ENCODE data around the gene CPXM1. TPM values are rescaled to one million over a fixed set of nuclear protein-coding genes. Genes with fewer than 3 reads are reported as not detected.
A peak's percentile ranks its signal among the peaks of the same experiment; 100 is the strongest.
"Not testable (repeated sequence)": the region's sequence is repeated elsewhere in the genome, so short reads cannot be mapped to it uniquely, and the experiment has no call there.

CPXM1 gene
- total and polyA plus RNA-seq, 3 experiments from 2014 or later: 0.46 to 0.71 TPM; not detected in 1

- H3K36me3 Mint-ChIP-seq: peaks cover 0 to 21% (median 15%) of the 10 kb centered on the region in 3 donors
- peak overlapping the region in 1 of 7 donors; percentile 8 for H3K4me3 Mint-ChIP-seq
- ChIA-PET CTCF (interaction anchor here (1.5 kb wide), 1 partner anchor 17 kb away, joined by 5 read pairs; no protein-coding TSS in a partner anchor), POLR2A (no interaction called here)
- peaks cover 5 to 18% (median 8%) of the 10 kb centered on the region in 3 donors for H3K4me1 Mint-ChIP-seq
- Histone ChIP-seq H3K27ac (ENCODE audit: low read depth, low read length) (no peak overlapping the region), H3K9me3 (ENCODE audit: low read length) (no peaks in the 10 kb centered on the region), H3K36me3 (ENCODE audit: insufficient read depth, low read length) (no peaks in the 10 kb centered on the region), H3K4me3 (ENCODE audit: low read length) (no peak overlapping the region), H3K4me1 (ENCODE audit: insufficient read depth, low read length) (no peaks in the 10 kb centered on the region), H3K27me3 (ENCODE audit: insufficient read depth, low read length, poor library complexity, severe bottlenecking) (no peaks in the 10 kb centered on the region)
- H3K27ac Mint-ChIP-seq: peak overlapping the region in 2 of 8 donors; percentile 1 to 80
- DNase-seq: no peak
- peaks cover 3 to 7% of the 10 kb centered on the region in 2 donors for H3K27me3 Mint-ChIP-seq
- no peaks in the 10 kb centered on the region for H3K9me3 Mint-ChIP-seq
These were observed 33.3 kb upstream of the CPXM1 start for GRCh38 chr20:2833761-2834160.

GRCh38 chr20:2831206-2831605 lies 30.8 kb upstream of the CPXM1 start:
- H3K36me3 ChIP-seq (ENCODE audit: insufficient read depth, low read length); DNase-seq; H3K36me3 Mint-ChIP-seq; CTCF ChIA-PET; H3K4me3 ChIP-seq (ENCODE audit: low read length); H3K27ac Mint-ChIP-seq; H3K27ac ChIP-seq (ENCODE audit: low read depth, low read length); H3K4me1 ChIP-seq (ENCODE audit: insufficient read depth, low read length); H3K27me3 ChIP-seq (ENCODE audit: insufficient read depth, low read length, poor library complexity, severe bottlenecking); H3K9me3 ChIP-seq (ENCODE audit: low read length); H3K4me3 Mint-ChIP-seq; H3K9me3 Mint-ChIP-seq: not testable (repeated sequence)
- POLR2A ChIA-PET: interaction anchor here (0.7 kb wide), 1 partner anchor 31 kb away, joined by 4 read pairs; no protein-coding TSS in a partner anchor
- Mint-ChIP-seq H3K4me1 (peaks cover 9 to 13% (median 12%) of the 10 kb centered on the region in 3 donors), H3K27me3 (peaks cover 6 to 28% of the 10 kb centered on the region in 2 donors)

GRCh38 chr20:2829376-2829775 lies 28.9 kb upstream of the CPXM1 start:
- Histone ChIP-seq H3K27me3 (ENCODE audit: insufficient read depth, low read length, poor library complexity, severe bottlenecking) (peaks cover 5% of the 10 kb centered on the region), H3K27ac (ENCODE audit: low read depth, low read length) (no peak overlapping the region), H3K4me3 (ENCODE audit: low read length) (no peak overlapping the region), H3K4me1 (ENCODE audit: insufficient read depth, low read length) (peaks cover 13% of the 10 kb centered on the region), H3K9me3 (ENCODE audit: low read length) (no peaks in the 10 kb centered on the region), H3K36me3 (ENCODE audit: insufficient read depth, low read length) (no peaks in the 10 kb centered on the region)
- Mint-ChIP-seq H3K27ac (no peak overlapping the region), H3K27me3 (peaks cover 6 to 34% of the 10 kb centered on the region in 2 donors), H3K4me1 (peaks cover 15 to 21% (median 19%) of the 10 kb centered on the region in 3 donors), H3K36me3 (peaks cover 0 to 3% (median 0%) of the 10 kb centered on the region in 3 donors), H3K4me3 (no peak overlapping the region), H3K9me3 (no peaks in the 10 kb centered on the region)
- POLR2A ChIA-PET: no interaction called here
- DNase-seq: no peak
- CTCF ChIA-PET: no interaction called here

- H3K36me3 Mint-ChIP-seq: no peaks in the 10 kb centered on the region
- no peaks in the 10 kb centered on the region for H3K36me3 ChIP-seq (ENCODE audit: insufficient read depth, low read length)
- peaks cover 5% of the 10 kb centered on the region for H3K27me3 ChIP-seq (ENCODE audit: insufficient read depth, low read length, poor library complexity, severe bottlenecking)
- ChIA-PET CTCF (no interaction called here), POLR2A (no interaction called here)
- H3K4me1 ChIP-seq (ENCODE audit: insufficient read depth, low read length): peaks cover 14% of the 10 kb centered on the region
- H3K27ac ChIP-seq (ENCODE audit: low read depth, low read length): no peak overlapping the region
- no peaks in the 10 kb centered on the region for H3K9me3 Mint-ChIP-seq
- H3K4me1 Mint-ChIP-seq: peaks cover 18 to 25% (median 24%) of the 10 kb centered on the region in 3 donors
- no peak overlapping the region for H3K4me3 ChIP-seq (ENCODE audit: low read length)
- H3K27ac Mint-ChIP-seq: no peak overlapping the region
- no peak for DNase-seq
- peaks cover 7 to 39% of the 10 kb centered on the region in 2 donors for H3K27me3 Mint-ChIP-seq
- peak overlapping the region in 2 of 7 donors; percentile 16 to 52 for H3K4me3 Mint-ChIP-seq
- H3K9me3 ChIP-seq (ENCODE audit: low read length): no peaks in the 10 kb centered on the region
These were observed 26.2 kb upstream of the CPXM1 start for GRCh38 chr20:2826655-2827054.

GRCh38 chr20:2825761-2826160 lies 25.3 kb upstream of the CPXM1 start:
- Mint-ChIP-seq H3K9me3 (no peaks in the 10 kb centered on the region), H3K27ac (peak overlapping the region in 2 of 8 donors; percentile 13 to 76), H3K4me1 (peaks cover 21 to 29% (median 28%) of the 10 kb centered on the region in 3 donors), H3K36me3 (no peaks in the 10 kb centered on the region), H3K27me3 (peaks cover 9 to 42% of the 10 kb centered on the region in 2 donors), H3K4me3 (peak overlapping the region; percentile 12 to 69 (median 49))
- Histone ChIP-seq H3K27me3 (ENCODE audit: insufficient read depth, low read length, poor library complexity, severe bottlenecking) (peaks cover 5% of the 10 kb centered on the region), H3K9me3 (ENCODE audit: low read length) (no peaks in the 10 kb centered on the region), H3K27ac (ENCODE audit: low read depth, low read length) (no peak overlapping the region), H3K4me3 (ENCODE audit: low read length) (no peak overlapping the region), H3K4me1 (ENCODE audit: insufficient read depth, low read length) (peaks cover 17% of the 10 kb centered on the region), H3K36me3 (ENCODE audit: insufficient read depth, low read length) (no peaks in the 10 kb centered on the region)
- ChIA-PET CTCF (no interaction called here), POLR2A (no interaction called here)
- peak in 2 of 5 donors; percentile 22 to 28 for DNase-seq

- H3K4me1 ChIP-seq (ENCODE audit: insufficient read depth, low read length): peaks cover 17% of the 10 kb centered on the region
- peaks cover 27 to 34% (median 32%) of the 10 kb centered on the region in 3 donors for H3K4me1 Mint-ChIP-seq
- no peaks in the 10 kb centered on the region for H3K9me3 ChIP-seq (ENCODE audit: low read length)
- DNase-seq: peak; percentile 32 to 74 (median 69)
- no peaks in the 10 kb centered on the region for H3K36me3 ChIP-seq (ENCODE audit: insufficient read depth, low read length)
- H3K4me3 Mint-ChIP-seq: peak overlapping the region in 6 of 7 donors; percentile 56 to 83 (median 70)
- H3K27ac ChIP-seq (ENCODE audit: low read depth, low read length): no peak overlapping the region
- peaks cover 11 to 29% of the 10 kb centered on the region in 2 donors for H3K27me3 Mint-ChIP-seq
- no peak overlapping the region for H3K4me3 ChIP-seq (ENCODE audit: low read length)
- H3K27ac Mint-ChIP-seq: peak overlapping the region in 1 of 8 donors; percentile 10
- H3K36me3 Mint-ChIP-seq: no peaks in the 10 kb centered on the region
- H3K27me3 ChIP-seq (ENCODE audit: insufficient read depth, low read length, poor library complexity, severe bottlenecking): peaks cover 5% of the 10 kb centered on the region
- ChIA-PET POLR2A (interaction anchor here (0.6 to 1.2 kb wide), 2 partner anchors 30 to 42 kb away, joined by 3 to 5 read pairs; no protein-coding TSS in a partner anchor), CTCF (interaction anchor here (0.7 to 1.2 kb wide), 5 partner anchors 10 to 81 kb away, joined by 3 to 4 read pairs (median 3); partner anchors contain the start of genes PCED1A and VPS16)
- H3K9me3 Mint-ChIP-seq: no peaks in the 10 kb centered on the region
These were observed 21.6 kb upstream of the CPXM1 start for GRCh38 chr20:2822073-2822472.

- H3K4me3 ChIP-seq (ENCODE audit: low read length): no peak overlapping the region
- no peaks in the 10 kb centered on the region for H3K27me3 ChIP-seq (ENCODE audit: insufficient read depth, low read length, poor library complexity, severe bottlenecking)
- Mint-ChIP-seq H3K36me3 (no peaks in the 10 kb centered on the region), H3K27ac (peak overlapping the region in 7 of 8 donors; percentile 2 to 82 (median 48)), H3K4me3 (peak overlapping the region; percentile 56 to 83 (median 69)), H3K9me3 (no peaks in the 10 kb centered on the region), H3K4me1 (peaks cover 21 to 26% (median 24%) of the 10 kb centered on the region in 3 donors), H3K27me3 (peaks cover 11 to 27% of the 10 kb centered on the region in 2 donors)
- no peak overlapping the region for H3K27ac ChIP-seq (ENCODE audit: low read depth, low read length)
- DNase-seq: peak in 1 of 5 donors; percentile 42
- H3K4me1 ChIP-seq (ENCODE audit: insufficient read depth, low read length): peaks cover 11% of the 10 kb centered on the region
- ChIA-PET POLR2A (interaction anchor here (0.6 to 1.2 kb wide), 2 partner anchors 31 to 41 kb away, joined by 3 to 5 read pairs; no protein-coding TSS in a partner anchor), CTCF (interaction anchor here (0.7 to 1.2 kb wide), 5 partner anchors 9 to 80 kb away, joined by 3 to 4 read pairs (median 3); partner anchors contain the start of genes PCED1A and VPS16)
- no peaks in the 10 kb centered on the region for H3K9me3 ChIP-seq (ENCODE audit: low read length)
- H3K36me3 ChIP-seq (ENCODE audit: insufficient read depth, low read length): no peaks in the 10 kb centered on the region
These were observed 20.8 kb upstream of the CPXM1 start for GRCh38 chr20:2820896-2821869.
